IMR-90 (cell line): ENCODE data around the gene USP43.

Experiments used
- BHLHE40 ChIP-seq: fragments of 150-350 bp; IDR thresholded peaks from 2 replicates; pipeline ENCODE4 v1.6.1; 2016; ENCODE audit warnings: mild to moderate bottlenecking, low read depth, low read length
- CEBPB ChIP-seq: IDR thresholded peaks from 2 replicates; pipeline ENCODE4 v1.6.1; 2012; ENCODE audit warnings: low read depth, low read length, improper control_type of control experiment
- CTCF ChIP-seq: conservative IDR thresholded peaks from 2 replicates; pipeline ENCODE4 v1.5.1; 2012; ENCODE audit warnings: mild to moderate bottlenecking, low read depth, low read length, improper control_type of control experiment
- FOS ChIP-seq: fragments of 150-350 bp; IDR thresholded peaks from 2 replicates; pipeline ENCODE4 v1.6.1; 2016; ENCODE audit warnings: low read depth, low read length
- MAFK ChIP-seq: IDR thresholded peaks from 2 replicates; pipeline ENCODE4 v1.6.1; 2012; ENCODE audit warnings: low read depth, low read length, improper control_type of control experiment
- MAZ ChIP-seq: IDR thresholded peaks from 2 replicates; pipeline ENCODE4 v1.6.1; 2012; ENCODE audit warnings: low read depth, mild to moderate bottlenecking, low read length, improper control_type of control experiment, moderate library complexity, borderline replicate concordance
- MXI1 ChIP-seq: IDR thresholded peaks from 2 replicates; pipeline ENCODE4 v1.6.1; 2012; ENCODE audit warnings: low read depth, mild to moderate bottlenecking, low read length, moderate library complexity, borderline replicate concordance
- NFE2L2 ChIP-seq: fragments of 150-350 bp; IDR thresholded peaks from 2 replicates; pipeline ENCODE4 v1.6.1; 2016; ENCODE audit warnings: low read depth, mild to moderate bottlenecking, low read length
- POLR2A ChIP-seq: IDR thresholded peaks from 2 replicates; pipeline ENCODE4 v1.6.1; 2012; ENCODE audit warnings: mild to moderate bottlenecking, low read depth, low read length
- RAD21 ChIP-seq: IDR thresholded peaks from 2 replicates; pipeline ENCODE4 v1.6.1; 2012; ENCODE audit warnings: low read length, improper control_type of control experiment
- RFX5 ChIP-seq: IDR thresholded peaks from 2 replicates; pipeline ENCODE4 v1.8.0; 2012; ENCODE audit warnings: low read depth, mild to moderate bottlenecking, low read length, moderate library complexity
- SMC3 ChIP-seq: fragments of 150-350 bp; IDR thresholded peaks from 2 replicates; pipeline ENCODE4 v1.6.1; 2016; ENCODE audit warnings: low read depth, mild to moderate bottlenecking, antibody characterized with exemption, low read length, moderate library complexity
- TF ChIP-seq, protein P1 (sequence below): fragments of 150-350 bp; IDR thresholded peaks from 2 replicates; pipeline ENCODE4 v1.6.1; 2016; ENCODE audit warnings: low read depth, mild to moderate bottlenecking, low read length, moderate library complexity, borderline replicate concordance

- no peak for TF ChIP-seq RAD21
- no peak for TF ChIP-seq CTCF
- no peak for TF ChIP-seq POLR2A
- no peak for TF ChIP-seq CEBPB
- no peak for TF ChIP-seq MAFK
- TF ChIP-seq RFX5 = no peak
- no peak for TF ChIP-seq BHLHE40
- TF ChIP-seq SMC3 = no peak
- no peak for TF ChIP-seq MXI1
- TF ChIP-seq, protein P1, sequence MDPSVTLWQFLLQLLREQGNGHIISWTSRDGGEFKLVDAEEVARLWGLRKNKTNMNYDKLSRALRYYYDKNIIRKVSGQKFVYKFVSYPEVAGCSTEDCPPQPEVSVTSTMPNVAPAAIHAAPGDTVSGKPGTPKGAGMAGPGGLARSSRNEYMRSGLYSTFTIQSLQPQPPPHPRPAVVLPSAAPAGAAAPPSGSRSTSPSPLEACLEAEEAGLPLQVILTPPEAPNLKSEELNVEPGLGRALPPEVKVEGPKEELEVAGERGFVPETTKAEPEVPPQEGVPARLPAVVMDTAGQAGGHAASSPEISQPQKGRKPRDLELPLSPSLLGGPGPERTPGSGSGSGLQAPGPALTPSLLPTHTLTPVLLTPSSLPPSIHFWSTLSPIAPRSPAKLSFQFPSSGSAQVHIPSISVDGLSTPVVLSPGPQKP = no peak
- no peak for TF ChIP-seq FOS
- TF ChIP-seq NFE2L2 = no peak
- no peak for TF ChIP-seq MAZ
These were observed 120.0 kb downstream of the USP43 start for GRCh38 chr17:9765322-9765721.
